SK-N-SH treated with all-trans-retinoic acid at 6 μM for 48 hours (cell line): ENCODE data around the gene DPP8.

ENCODE experiments used
- ARNTL ChIP-seq: fragments of 450-650 bp; formaldehyde crosslinking; IDR thresholded peaks from 2 replicates; pipeline ENCODE4 v1.5.0; 2020; ENCODE audit warnings: low read depth, mild to moderate bottlenecking, moderate library complexity, borderline replicate concordance
- ESRRG ChIP-seq: fragments of 250-450 bp; sonication (Bioruptor Pico); IDR thresholded peaks from 2 replicates; pipeline ENCODE4 v1.6.1; 2021; ENCODE audit warnings: mild to moderate bottlenecking
- OSR1 ChIP-seq: fragments of 250-450 bp; sonication (Bioruptor Pico); IDR thresholded peaks from 2 replicates; pipeline ENCODE4 v1.8.0; 2022; ENCODE audit warnings: moderate library complexity, mild to moderate bottlenecking, inconsistent platforms
- PPARA ChIP-seq: fragments of 250-450 bp; sonication (Bioruptor Pico); IDR thresholded peaks from 2 replicates; pipeline ENCODE4 v1.5.0; 2020; ENCODE audit warnings: mild to moderate bottlenecking, borderline replicate concordance
- TSHZ2 ChIP-seq: fragments of 250-450 bp; sonication (Bioruptor Pico); IDR thresholded peaks from 2 replicates; pipeline ENCODE4 v1.5.0; 2020; ENCODE audit warnings: mild to moderate bottlenecking, moderate library complexity
- ZC3H10 ChIP-seq: fragments of 250-450 bp; sonication (Bioruptor Pico); IDR thresholded peaks from 2 replicates; pipeline ENCODE4 v1.5.1; 2021; ENCODE audit warnings: mild to moderate bottlenecking, moderate library complexity
- ZFP3 ChIP-seq: fragments of 250-450 bp; sonication (Bioruptor Pico); IDR thresholded peaks from 2 replicates; pipeline ENCODE4 v1.5.0; 2020; ENCODE audit warnings: mild to moderate bottlenecking, moderate library complexity
- ZNF565 ChIP-seq: fragments of 450-650 bp; formaldehyde crosslinking; conservative IDR thresholded peaks from 2 replicates; pipeline ENCODE4 v1.5.0; 2020; ENCODE audit warnings: low read depth, mild to moderate bottlenecking, moderate library complexity
- ZNF70 ChIP-seq: fragments of 450-650 bp; formaldehyde crosslinking; IDR thresholded peaks from 2 replicates; pipeline ENCODE4 v1.5.0; 2020; ENCODE audit warnings: mild to moderate bottlenecking, moderate library complexity
- TF ChIP-seq, protein P1 (sequence below): fragments of 250-450 bp; sonication (Bioruptor Pico); IDR thresholded peaks from 2 replicates; pipeline ENCODE4 v1.8.0; 2020; ENCODE audit warnings: mild to moderate bottlenecking, moderate library complexity, borderline replicate concordance

- TF ChIP-seq ZFP3 (CRISPR knock-in tag) = no peak
- TF ChIP-seq ZC3H10 (CRISPR knock-in tag) = no peak
- no peak for TF ChIP-seq ZNF70 (CRISPR knock-in tag)
- TF ChIP-seq ESRRG = no peak
- TF ChIP-seq, protein P1, sequence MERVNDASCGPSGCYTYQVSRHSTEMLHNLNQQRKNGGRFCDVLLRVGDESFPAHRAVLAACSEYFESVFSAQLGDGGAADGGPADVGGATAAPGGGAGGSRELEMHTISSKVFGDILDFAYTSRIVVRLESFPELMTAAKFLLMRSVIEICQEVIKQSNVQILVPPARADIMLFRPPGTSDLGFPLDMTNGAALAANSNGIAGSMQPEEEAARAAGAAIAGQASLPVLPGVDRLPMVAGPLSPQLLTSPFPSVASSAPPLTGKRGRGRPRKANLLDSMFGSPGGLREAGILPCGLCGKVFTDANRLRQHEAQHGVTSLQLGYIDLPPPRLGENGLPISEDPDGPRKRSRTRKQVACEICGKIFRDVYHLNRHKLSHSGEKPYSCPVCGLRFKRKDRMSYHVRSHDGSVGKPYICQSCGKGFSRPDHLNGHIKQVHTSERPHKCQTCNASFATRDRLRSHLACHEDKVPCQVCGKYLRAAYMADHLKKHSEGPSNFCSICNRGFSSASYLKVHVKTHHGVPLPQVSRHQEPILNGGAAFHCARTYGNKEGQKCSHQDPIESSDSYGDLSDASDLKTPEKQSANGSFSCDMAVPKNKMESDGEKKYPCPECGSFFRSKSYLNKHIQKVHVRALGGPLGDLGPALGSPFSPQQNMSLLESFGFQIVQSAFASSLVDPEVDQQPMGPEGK = no peak
- no peak for TF ChIP-seq ARNTL (CRISPR knock-in tag)
- no peak for TF ChIP-seq ZNF565 (CRISPR knock-in tag)
- TF ChIP-seq TSHZ2 (CRISPR knock-in tag) = no peak
- TF ChIP-seq OSR1 = no peak
- no peak for TF ChIP-seq PPARA
Observed at GRCh38 chr15:65410972-65411371, 106.5 kb downstream of the DPP8 start.
